AG04449 (cell line): Measurements from ENCODE around the gene SYNDIG1.

Experiments used
- CTCF ChIA-PET: fragments of 350-600 bp; formaldehyde crosslinking; extraction: SDS; loops from one replicate; lab custom pipeline; 2021; ENCODE audit warnings: antibody characterized with exemption; lab: Yijun Ruan, JAX
- POLR2A ChIA-PET: fragments of 400-600, 350-600 bp; formaldehyde crosslinking; extraction: SDS; loops from one replicate; lab custom pipeline; 2020; ENCODE audit warnings: antibody characterized with exemption, inconsistent platforms; lab: Yijun Ruan, JAX
- DNase-seq: peaks from one replicate; pipeline ENCODE4 v3.0.0-alpha.2; 2010; ENCODE audit warnings: low read depth, low spot score
- H3K4me3 ChIP-seq: 2 replicates; pipeline ENCODE4 v1.5.1; 2011; ENCODE audit warnings: low read depth, mild to moderate bottlenecking, control low read depth, low read length
- TF ChIP-seq, protein P1 (sequence below): IDR thresholded peaks from one replicate; pipeline ENCODE4 v1.5.1; 2011; ENCODE audit warnings: mild to moderate bottlenecking, moderate library complexity, low read length, control low read depth, inconsistent platforms; ENCODE audit not compliant: insufficient read depth; ENCODE audit errors: missing control alignments

The SYNDIG1 gene

DNA sequence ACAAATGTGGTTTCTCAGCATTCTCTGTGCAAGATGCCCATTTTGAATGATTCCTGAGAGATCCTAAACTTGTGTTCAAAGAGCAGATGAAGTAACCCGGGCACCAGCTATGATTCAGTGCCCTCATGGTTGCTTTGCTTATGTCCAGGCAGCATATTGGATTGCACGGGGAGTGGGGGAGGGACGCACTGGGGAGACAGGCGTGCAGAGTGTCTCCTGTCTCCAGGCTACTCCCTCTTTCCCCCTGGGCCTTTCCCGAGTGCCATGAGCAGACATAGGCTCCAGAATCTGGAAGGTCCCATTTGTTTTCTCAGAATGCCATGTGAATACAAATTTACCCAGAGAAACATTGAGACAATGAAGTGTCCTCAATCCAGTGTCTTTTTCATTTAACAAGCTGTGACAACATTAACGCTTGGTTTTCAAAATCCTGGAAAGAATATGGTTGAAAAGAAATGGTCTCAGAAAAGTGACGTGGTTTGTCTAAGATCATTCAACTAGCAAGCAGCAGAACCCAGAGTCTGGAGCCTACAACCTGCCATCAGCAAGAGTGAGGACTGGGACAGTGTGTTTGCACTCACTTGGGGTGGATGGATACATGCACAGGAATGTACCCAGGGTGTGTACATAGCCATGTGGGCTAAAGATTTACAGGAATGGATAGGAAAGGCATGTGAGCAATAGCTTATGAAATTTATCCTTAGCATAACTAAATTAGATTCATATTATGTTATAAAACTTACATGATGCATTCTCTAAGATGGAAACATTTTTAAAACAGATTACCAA is 4.2 kb downstream of the SYNDIG1 start:
- DNase-seq: no peak
- H3K4me3 ChIP-seq: no peak overlapping the region
- ChIA-PET POLR2A (no interaction called here), CTCF (no interaction called here)
- TF ChIP-seq, protein P1, sequence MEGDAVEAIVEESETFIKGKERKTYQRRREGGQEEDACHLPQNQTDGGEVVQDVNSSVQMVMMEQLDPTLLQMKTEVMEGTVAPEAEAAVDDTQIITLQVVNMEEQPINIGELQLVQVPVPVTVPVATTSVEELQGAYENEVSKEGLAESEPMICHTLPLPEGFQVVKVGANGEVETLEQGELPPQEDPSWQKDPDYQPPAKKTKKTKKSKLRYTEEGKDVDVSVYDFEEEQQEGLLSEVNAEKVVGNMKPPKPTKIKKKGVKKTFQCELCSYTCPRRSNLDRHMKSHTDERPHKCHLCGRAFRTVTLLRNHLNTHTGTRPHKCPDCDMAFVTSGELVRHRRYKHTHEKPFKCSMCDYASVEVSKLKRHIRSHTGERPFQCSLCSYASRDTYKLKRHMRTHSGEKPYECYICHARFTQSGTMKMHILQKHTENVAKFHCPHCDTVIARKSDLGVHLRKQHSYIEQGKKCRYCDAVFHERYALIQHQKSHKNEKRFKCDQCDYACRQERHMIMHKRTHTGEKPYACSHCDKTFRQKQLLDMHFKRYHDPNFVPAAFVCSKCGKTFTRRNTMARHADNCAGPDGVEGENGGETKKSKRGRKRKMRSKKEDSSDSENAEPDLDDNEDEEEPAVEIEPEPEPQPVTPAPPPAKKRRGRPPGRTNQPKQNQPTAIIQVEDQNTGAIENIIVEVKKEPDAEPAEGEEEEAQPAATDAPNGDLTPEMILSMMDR: no peak

DNA sequence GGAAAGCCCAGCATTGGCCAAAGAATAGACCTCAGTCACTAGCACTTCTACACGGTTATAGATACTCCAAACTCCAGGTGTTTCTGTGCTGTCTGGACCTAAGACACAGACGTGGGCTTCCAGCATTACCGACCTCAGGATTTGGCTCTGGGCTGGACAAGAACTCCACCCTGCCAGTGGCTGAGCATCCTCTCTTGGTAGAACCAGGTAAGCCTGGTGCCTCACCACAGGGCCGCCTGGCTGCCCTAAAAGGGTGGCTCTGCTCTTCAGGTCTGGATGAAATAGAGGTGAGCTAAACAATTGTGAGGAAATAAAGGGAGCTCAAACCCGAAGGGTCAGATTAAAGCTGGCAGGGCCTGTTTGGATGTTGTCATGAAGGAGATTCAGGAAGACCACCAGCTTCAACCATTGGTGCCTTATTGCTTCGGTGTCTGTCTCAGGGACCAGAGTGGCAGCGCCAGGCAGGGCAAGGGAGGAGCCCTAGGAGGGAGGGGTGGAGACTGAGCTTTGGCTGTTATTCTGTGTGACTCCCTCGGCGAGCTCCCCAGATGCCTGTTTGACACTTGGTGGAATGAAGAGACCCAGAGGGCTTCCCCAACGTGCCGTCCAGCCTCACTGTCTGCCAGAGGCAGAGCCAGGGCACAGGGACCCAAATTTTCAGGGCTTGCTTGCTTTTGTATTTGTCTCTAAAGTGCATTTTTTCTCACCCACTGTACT is 8.6 kb downstream of the SYNDIG1 start:
- CTCF ChIA-PET: no interaction called here
- no peak for DNase-seq

DNA sequence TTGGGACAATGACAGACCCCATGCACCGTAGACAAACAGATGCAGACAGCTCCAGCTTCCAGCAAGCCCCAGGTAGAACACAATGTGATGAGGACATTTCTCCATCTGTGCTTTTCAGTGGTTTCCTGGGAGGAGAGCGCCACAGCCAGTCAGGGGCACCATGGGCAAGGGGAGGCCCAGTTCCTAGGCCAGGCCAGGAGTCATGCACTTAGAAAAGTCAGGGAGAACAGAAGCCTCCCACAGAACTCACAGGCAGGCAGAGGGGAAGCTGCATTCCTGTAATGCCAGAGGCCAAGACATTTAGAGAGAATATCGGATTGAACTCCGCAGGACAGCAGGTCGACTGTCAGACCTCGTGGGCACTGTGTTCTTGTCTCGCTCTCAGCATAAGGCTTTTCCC is 9.2 kb downstream of the SYNDIG1 start:
- no peak for DNase-seq
- H3K4me3 ChIP-seq: no peak overlapping the region
- TF ChIP-seq, protein P1: no peak
- ChIA-PET POLR2A (no interaction called here), CTCF (no interaction called here)

More for the DNA sequence above, 8.6 kb downstream of the SYNDIG1 start:
- TF ChIP-seq, protein P1: no peak
- POLR2A ChIA-PET: no interaction called here
- H3K4me3 ChIP-seq: no peak overlapping the region

DNA sequence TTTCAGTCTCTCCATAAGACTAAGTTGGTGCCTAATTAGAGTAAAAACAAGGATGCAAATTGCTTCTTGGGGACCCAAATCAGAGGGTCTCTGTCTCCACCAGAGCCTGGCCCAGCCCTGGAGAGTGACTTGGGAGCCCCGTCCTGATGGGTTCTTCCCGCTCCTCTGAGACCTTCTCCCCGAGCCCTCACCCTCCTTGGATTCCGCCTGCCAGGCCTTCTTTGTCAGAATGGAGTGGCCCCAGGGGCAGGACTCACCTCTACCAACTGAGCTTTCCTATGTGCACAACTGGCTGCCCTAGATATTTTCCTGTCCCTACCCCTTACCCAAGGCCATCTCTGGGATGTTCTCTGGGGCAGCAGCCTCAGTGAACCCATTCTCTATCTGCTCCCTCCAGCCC is 9.7 kb downstream of the SYNDIG1 start:
- ChIA-PET POLR2A (no interaction called here), CTCF (no interaction called here)
- H3K4me3 ChIP-seq: no peak overlapping the region
- no peak for DNase-seq
- TF ChIP-seq, protein P1: no peak

DNA sequence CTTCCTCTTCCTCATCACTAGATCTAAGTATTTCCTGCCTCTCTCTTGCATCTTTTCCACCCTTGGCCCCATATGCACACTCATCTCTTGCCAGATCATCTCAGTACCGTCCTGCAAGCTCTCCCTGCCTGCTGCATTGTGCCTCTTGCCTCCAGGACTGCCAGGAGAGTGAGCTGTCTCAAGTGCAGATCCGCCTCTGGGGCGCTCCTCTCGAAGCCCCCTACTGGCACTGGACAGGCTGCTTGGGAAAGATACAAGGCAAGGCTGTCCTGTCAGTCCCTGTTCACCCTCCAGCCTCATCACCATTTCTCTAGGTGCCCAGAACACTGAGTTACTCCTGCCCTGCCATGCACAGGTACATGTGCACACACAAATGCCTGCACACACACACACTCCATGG is 10.2 kb downstream of the SYNDIG1 start:
- TF ChIP-seq, protein P1: no peak
- ChIA-PET CTCF (no interaction called here), POLR2A (no interaction called here)
- no peak for DNase-seq
- H3K4me3 ChIP-seq: no peak overlapping the region

DNA sequence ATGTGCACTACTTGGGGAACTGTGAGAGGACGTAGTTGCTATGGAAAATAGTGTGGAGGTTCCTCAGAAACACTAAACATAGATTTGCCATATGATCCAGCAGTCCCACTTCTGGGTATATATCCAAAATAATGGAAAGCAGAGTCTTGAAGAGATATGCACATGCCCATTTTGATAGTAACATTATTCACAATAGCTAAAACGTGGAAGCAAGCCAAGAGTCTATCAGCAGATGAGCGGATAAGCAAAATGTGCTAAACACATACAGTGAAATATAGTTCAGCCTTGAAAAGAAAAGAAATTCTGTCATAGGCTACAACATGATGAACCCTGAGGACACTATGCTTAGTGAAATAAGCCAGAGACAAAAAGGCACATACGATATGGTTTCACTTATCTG is 11.1 kb downstream of the SYNDIG1 start:
- TF ChIP-seq, protein P1: no peak
- H3K4me3 ChIP-seq: no peak overlapping the region
- CTCF ChIA-PET: no interaction called here
- no peak for DNase-seq
- POLR2A ChIA-PET: no interaction called here
